ENCODE results near the gene TCERG1L. TPM values are rescaled to one million over a fixed set of nuclear protein-coding genes. Genes with fewer than 3 reads are reported as not detected.

The TCERG1L gene
- polyA plus RNA-seq, 1 donor from 2014 or later = 0.53 TPM

GRCh38 chr10:131121511-131122035 lies 189.9 kb downstream of the TCERG1L start:
- Histone ChIP-seq H3K36me3 (ENCODE audit: insufficient read depth, low read length) (no peaks in the 10 kb centered on the region), H3K79me2 (replicated peaks; ENCODE audit: insufficient read depth, low read length) (no peaks in the 10 kb centered on the region), H2AFZ (ENCODE audit: low read depth, low read length) (no peak overlapping the region), H3K9ac (ENCODE audit: low read length) (no peak overlapping the region), H3K4me2 (ENCODE audit: low read length) (no peak overlapping the region), H3K4me3 (ENCODE audit: low read length) (no peak overlapping the region), H3K9me3 (ENCODE audit: low read length) (no peaks in the 10 kb centered on the region), H3K27ac (ENCODE audit: low read length) (no peak overlapping the region), H4K20me1 (ENCODE audit: insufficient read depth) (no peaks in the 10 kb centered on the region), H3K9me2 (ENCODE audit: insufficient read depth, low read length) (no peaks in the 10 kb centered on the region), H3K27me3 (ENCODE audit: insufficient read depth, low read depth, low read length) (no peaks in the 10 kb centered on the region), H3F3A (ENCODE audit: insufficient read depth, low read length, poor library complexity, severe bottlenecking) (no peaks in the 10 kb centered on the region)
- TF ChIP-seq REST (IDR thresholded peaks at IDR 0.05; ENCODE audit: borderline replicate concordance) = no peak
- no peak for TF ChIP-seq MXI1 (conservative IDR thresholded peaks at IDR 0.05; ENCODE audit: poor library complexity, severe bottlenecking)
- TF ChIP-seq TAF1 (IDR thresholded peaks at IDR 0.05; ENCODE audit: low read depth) = no peak
- TF ChIP-seq EZH2 (IDR thresholded peaks at IDR 0.05; ENCODE audit: borderline replicate concordance, insufficient read depth, low read length, poor library complexity, severe bottlenecking) = no peak
- TF ChIP-seq RAD21 (conservative IDR thresholded peaks at IDR 0.05) = no peak
- no peak for TF ChIP-seq CTCF (IDR thresholded peaks at IDR 0.05; ENCODE audit: poor library complexity, severe bottlenecking)
- TF ChIP-seq SMC3 (conservative IDR thresholded peaks at IDR 0.05; ENCODE audit: poor library complexity) = no peak
- no peak for TF ChIP-seq POLR2AphosphoS5 (IDR thresholded peaks at IDR 0.05)
- TF ChIP-seq EP300 (conservative IDR thresholded peaks at IDR 0.05; ENCODE audit: poor library complexity, severe bottlenecking) = no peak

GRCh38 chr10:131119626-131120355 lies 191.7 kb downstream of the TCERG1L start:
- Histone ChIP-seq H3K4me2 (ENCODE audit: low read length) (no peak overlapping the region), H3K4me3 (ENCODE audit: low read length) (no peak overlapping the region), H3K27me3 (ENCODE audit: insufficient read depth, low read depth, low read length) (no peaks in the 10 kb centered on the region), H2AFZ (ENCODE audit: low read depth, low read length) (no peak overlapping the region), H4K20me1 (ENCODE audit: insufficient read depth) (no peaks in the 10 kb centered on the region), H3K79me2 (replicated peaks; ENCODE audit: insufficient read depth, low read length) (no peaks in the 10 kb centered on the region), H3K36me3 (ENCODE audit: insufficient read depth, low read length) (no peaks in the 10 kb centered on the region), H3K9ac (ENCODE audit: low read length) (no peak overlapping the region), H3K27ac (ENCODE audit: low read length) (no peak overlapping the region), H3K9me2 (ENCODE audit: insufficient read depth, low read length) (no peaks in the 10 kb centered on the region), H3K9me3 (ENCODE audit: low read length) (no peaks in the 10 kb centered on the region), H3F3A (ENCODE audit: insufficient read depth, low read length, poor library complexity, severe bottlenecking) (no peaks in the 10 kb centered on the region)
- TF ChIP-seq TAF1 (IDR thresholded peaks at IDR 0.05; ENCODE audit: low read depth) (no peak), MXI1 (conservative IDR thresholded peaks at IDR 0.05; ENCODE audit: poor library complexity, severe bottlenecking) (no peak), POLR2AphosphoS5 (IDR thresholded peaks at IDR 0.05) (no peak), SMC3 (conservative IDR thresholded peaks at IDR 0.05; ENCODE audit: poor library complexity) (no peak), EZH2 (IDR thresholded peaks at IDR 0.05; ENCODE audit: borderline replicate concordance, insufficient read depth, low read length, poor library complexity, severe bottlenecking) (no peak), EP300 (conservative IDR thresholded peaks at IDR 0.05; ENCODE audit: poor library complexity, severe bottlenecking) (no peak), RAD21 (conservative IDR thresholded peaks at IDR 0.05) (no peak), REST (IDR thresholded peaks at IDR 0.05; ENCODE audit: borderline replicate concordance) (no peak), CTCF (IDR thresholded peaks at IDR 0.05; ENCODE audit: poor library complexity, severe bottlenecking) (no peak)
